Measurements from ENCODE around the gene GABRB1. TPM values are rescaled to one million over a fixed set of nuclear protein-coding genes. Genes with fewer than 3 reads are reported as not detected.

Gene GABRB1
- total RNA-seq, 1 experiment from 2014 or later = not detected

DNA sequence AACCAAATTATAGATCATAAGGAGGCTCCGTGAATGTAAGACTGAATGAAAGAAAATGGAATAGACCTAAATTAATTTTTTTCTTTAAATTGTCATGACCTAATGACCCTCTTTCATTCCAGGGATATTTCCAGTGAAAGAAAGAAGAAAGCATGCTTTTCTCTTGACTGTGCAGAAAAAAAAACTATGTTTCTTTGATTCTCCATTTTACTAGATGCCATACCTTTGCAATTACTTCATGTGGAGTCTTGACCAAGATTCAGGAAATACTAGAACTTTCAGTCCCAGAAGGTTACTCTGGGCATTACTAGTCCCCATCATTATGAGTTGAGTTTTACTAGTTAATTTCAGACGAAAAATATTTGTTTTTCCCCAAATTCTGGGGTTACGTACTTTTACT is 438.6 kb downstream of the GABRB1 start (continued):
- no peak for TF ChIP-seq YY1 (IDR thresholded peaks at IDR 0.05; ENCODE audit: extremely low read depth, insufficient replicate concordance, low read depth, low read length)

DNA sequence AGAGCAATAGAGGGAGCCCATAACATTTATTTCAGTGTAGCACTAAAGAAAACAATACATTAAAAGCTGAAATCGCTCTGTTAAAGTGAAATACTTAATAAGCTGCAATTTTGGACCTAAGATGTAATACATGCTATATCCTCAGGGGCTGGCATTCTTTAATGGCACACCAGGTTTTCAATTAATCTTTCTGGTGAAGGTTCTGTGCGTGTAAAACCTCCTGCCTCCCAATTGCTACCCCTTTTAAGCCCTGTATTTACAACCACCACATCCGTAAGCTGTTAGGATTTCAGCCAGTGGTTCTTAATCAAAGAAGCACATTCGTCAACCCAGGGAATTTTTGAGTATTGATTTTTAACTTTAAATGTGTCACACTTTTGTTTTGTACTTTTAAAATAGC is 439.7 kb downstream of the GABRB1 start:
- H3K9ac ChIP-seq (ENCODE audit: low read length) = no peak overlapping the region
- no peak overlapping the region for H3K27ac ChIP-seq (ENCODE audit: low read depth, low read length)
- no peak; the same call in 1 of the 2 replicates for ATAC-seq
- H3K36me3 ChIP-seq (ENCODE audit: control insufficient read depth in 1 of 2, insufficient read depth in 2 of 2, low read length in 2 of 2) = no peaks in the 10 kb centered on the region
- no peak for DNase-seq (ENCODE audit: low read depth, low spot score)
- H3K9me2 ChIP-seq (ENCODE audit: insufficient read depth) = no peaks in the 10 kb centered on the region
- no TSS peak for BruUV-seq (replicated peaks)
- no peaks in the 10 kb centered on the region for H4K20me1 ChIP-seq (ENCODE audit: insufficient read depth)
- TF ChIP-seq JUND (IDR thresholded peaks at IDR 0.05) (no peak), ZNF274 (IDR thresholded peaks at IDR 0.05; ENCODE audit: low read depth, low read length) (no peak), TCF7L2 (IDR thresholded peaks at IDR 0.05; ENCODE audit: borderline replicate concordance, extremely low read depth, insufficient read depth, insufficient read length) (no peak), CEBPB (IDR thresholded peaks at IDR 0.05; ENCODE audit: low read depth) (no peak), EGR1 (IDR thresholded peaks at IDR 0.05; ENCODE audit: low read depth) (no peak), ELF1 (IDR thresholded peaks at IDR 0.05; ENCODE audit: borderline replicate concordance, low read depth) (no peak), POLR2AphosphoS5 (IDR thresholded peaks at IDR 0.05; ENCODE audit: low read depth, low read length) (no peak), CBX3 (IDR thresholded peaks at IDR 0.05; ENCODE audit: low read depth) (no peak), EZH2 (IDR thresholded peaks at IDR 0.05) (no peak), EZH2phosphoT487 (IDR thresholded peaks at IDR 0.05; ENCODE audit: borderline replicate concordance) (no peak)
- TF ChIP-seq, protein P1, sequence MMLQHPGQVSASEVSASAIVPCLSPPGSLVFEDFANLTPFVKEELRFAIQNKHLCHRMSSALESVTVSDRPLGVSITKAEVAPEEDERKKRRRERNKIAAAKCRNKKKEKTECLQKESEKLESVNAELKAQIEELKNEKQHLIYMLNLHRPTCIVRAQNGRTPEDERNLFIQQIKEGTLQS (IDR thresholded peaks at IDR 0.05) = no peak
- H3K27me3 ChIP-seq (ENCODE audit: insufficient read depth, low read length) = no peaks in the 10 kb centered on the region
- ChIA-PET RAD21 (ENCODE audit: low non-redundant PET in 1 of 2, low total read pairs in 2 of 2, uncharacterized antibody in 2 of 2, unreplicated experiment in 2 of 2) (no interaction called here), POLR2A (interaction anchor here (1.2 kb wide), 1 partner anchor 14 kb away, joined by 5 read pairs; the partner anchor contains the start of gene ATP10D), CTCF (interaction anchor here (1.2 to 1.6 kb wide), 2 partner anchors 10 to 14 kb away, joined by 3 to 5 read pairs; partner anchors contain the start of gene ATP10D)
- intact Hi-C loops (cut with micrococcal nuclease) = no loop called here
- H3K79me2 ChIP-seq (ENCODE audit: insufficient read depth, low read length) = no peaks in the 10 kb centered on the region
- H3K4me2 ChIP-seq (ENCODE audit: low read length) = 0 out of 2 replicates have a peak overlapping the region, but pooled peaks have one; percentile 10
- H2AFZ ChIP-seq (ENCODE audit: low read depth, low read length, poor library complexity, severe bottlenecking) = peak overlapping the region; percentile 66
- H3K9me3 ChIP-seq (ENCODE audit: control insufficient read depth in 1 of 2, insufficient read depth in 1 of 2, low read depth in 1 of 2, low read length in 2 of 2) = no peaks in the 10 kb centered on the region
- H3K4me1 ChIP-seq (ENCODE audit: control insufficient read depth in 1 of 2, insufficient read depth in 2 of 2, low read length in 2 of 2) = peaks cover 6 to 38% of the 10 kb centered on the region in 2 experiments; a peak in 3 of 4 replicates
- H3K4me3 ChIP-seq (replicated peaks in 1 of 2; ENCODE audit: low read depth in 1 of 2, low read length in 2 of 2) = no peak overlapping the region

Data from HCT116 (cell line).